ENCODE data around the gene TTBK1. TPM values are rescaled to one million over a fixed set of nuclear protein-coding genes. Genes with fewer than 3 reads are reported as not detected.

TTBK1 gene
- polyA plus RNA-seq, 2 of the 4 experiments (the other 2 are of a cell fraction): 0.04 TPM; not detected in 1

GRCh38 chr6:43273707-43274106 lies 30.4 kb downstream of the TTBK1 start:
- Histone ChIP-seq H3K27ac (no peak overlapping the region), H3K4me2 (no peak overlapping the region), H3K4me1 (peaks cover 66% of the 10 kb centered on the region), H3K4me3 (no peak overlapping the region), H3K9me3 (no peaks in the 10 kb centered on the region)
- CTCF ChIA-PET: interaction anchor here (1.3 to 3.0 kb wide), 3 partner anchors 10 to 228 kb away, joined by 4 to 12 read pairs (median 4); no protein-coding TSS in a partner anchor
- TF ChIP-seq ZNF302 (CRISPR knock-in tag; IDR thresholded peaks at IDR 0.05) (no peak), REST (IDR thresholded peaks at IDR 0.05) (no peak), HDAC2 (IDR thresholded peaks at IDR 0.05) (no peak), ESRRA (IDR thresholded peaks at IDR 0.05; ENCODE audit: borderline replicate concordance, low read length) (no peak), MAZ (IDR thresholded peaks at IDR 0.05; ENCODE audit: borderline replicate concordance, low read depth, low read length) (no peak), CHD2 (IDR thresholded peaks at IDR 0.05; ENCODE audit: low read length, partially characterized antibody) (no peak), HMGXB4 (CRISPR knock-in tag; IDR thresholded peaks at IDR 0.05; ENCODE audit: borderline replicate concordance) (no peak), ATOH8 (CRISPR knock-in tag; IDR thresholded peaks at IDR 0.05; ENCODE audit: low read depth) (no peak), FOXS1 (CRISPR knock-in tag; IDR thresholded peaks at IDR 0.05) (no peak), RNF2 (IDR thresholded peaks at IDR 0.05; ENCODE audit: borderline replicate concordance, low read depth) (no peak), KDM5A (IDR thresholded peaks at IDR 0.05) (no peak), CEBPB (IDR thresholded peaks at IDR 0.05) (no peak), MAX (IDR thresholded peaks at IDR 0.05) (no peak), ZFP36 (IDR thresholded peaks at IDR 0.05; ENCODE audit: borderline replicate concordance, partially characterized antibody) (no peak), JUNB (IDR thresholded peaks at IDR 0.05) (no peak), FOSB (CRISPR knock-in tag; IDR thresholded peaks at IDR 0.05) (no peak), CBX8 (IDR thresholded peaks at IDR 0.05) (no peak)
- no peak for FAIRE-seq
- DNase-seq (ENCODE audit: low read depth in 1 of 2, low spot score in 1 of 2): no peak
- POLR2A ChIA-PET: no interaction called here
- no peak for ATAC-seq
- WGBS (ENCODE audit: missing lambda C conversion rate): 40% methylated on average over 1 of the region's 2 CpGs

- no peak for FAIRE-seq
Observed at GRCh38 chr6:43274127-43274915, 31.0 kb downstream of the TTBK1 start.

More at GRCh38 chr6:43274127-43274915, 31.0 kb downstream of the TTBK1 start:
- Histone ChIP-seq H3K27ac (peak overlapping the region in 1 of 2 experiments; percentile 92; a peak in 3 of 6 replicates), H3K9me3 (no peaks in the 10 kb centered on the region), H3K4me1 (peaks cover 68% of the 10 kb centered on the region), H3K4me3 (no peak overlapping the region), H3K4me2 (peak overlapping the region; percentile 76)
- POLR2A ChIA-PET: no interaction called here
- ATAC-seq (no peak), DNase-seq (ENCODE audit: low read depth in 1 of 2, low spot score in 1 of 2) (no peak)
- 89% methylated on average over 10 of the region's 10 CpGs for WGBS (ENCODE audit: missing lambda C conversion rate)
- CTCF ChIA-PET: interaction anchor here (1.3 to 3.0 kb wide), 3 partner anchors 11 to 227 kb away, joined by 4 to 12 read pairs (median 4); no protein-coding TSS in a partner anchor
- TF ChIP-seq ESRRA (IDR thresholded peaks at IDR 0.05; ENCODE audit: borderline replicate concordance, low read length) (no peak), NFE2L2 (conservative IDR thresholded peaks at IDR 0.05; ENCODE audit: low read length) (no peak), CHD2 (IDR thresholded peaks at IDR 0.05; ENCODE audit: low read length, partially characterized antibody) (no peak), E2F6 (IDR thresholded peaks at IDR 0.05; ENCODE audit: borderline replicate concordance, low read depth) (no peak), POLR2A (IDR thresholded peaks at IDR 0.05; ENCODE audit: low read length) (no peak), CEBPB (IDR thresholded peaks at IDR 0.05) (no peak), RARB (CRISPR knock-in tag; IDR thresholded peaks at IDR 0.05) (no peak), NR3C1 (IDR thresholded peaks at IDR 0.05) (no peak), CHD4 (IDR thresholded peaks at IDR 0.05; ENCODE audit: borderline replicate concordance) (no peak), ELK1 (IDR thresholded peaks at IDR 0.05; ENCODE audit: low read depth, low read length) (no peak), SREBF2 (IDR thresholded peaks at IDR 0.05) (no peak), EHMT2 (IDR thresholded peaks at IDR 0.05; ENCODE audit: low read depth) (no peak), HEYL (CRISPR knock-in tag; IDR thresholded peaks at IDR 0.05) (no peak), RAD21 (conservative IDR thresholded peaks at IDR 0.05 in 1 of 2, IDR thresholded peaks at IDR 0.05 in 1 of 2) (no peak), MYC (IDR thresholded peaks at IDR 0.05; ENCODE audit: borderline replicate concordance, low read length) (no peak)

Measured in A549 (cell line).